ENCODE results near the gene VWDE. TPM values are rescaled to one million over a fixed set of nuclear protein-coding genes. Genes with fewer than 3 reads are reported as not detected.

The VWDE gene
- total and polyA plus RNA-seq, 2 donors (not counting 3 experiments of a cell fraction or from before 2014, with no cell fraction given): 0.11 to 0.17 TPM

GRCh38 chr7:12296051-12296570 is 107.6 kb downstream of the VWDE start:
- no TSS peak for BruUV-seq (replicated peaks)

More at GRCh38 chr7:12296051-12296570, 107.6 kb downstream of the VWDE start:
- no peaks in the 10 kb centered on the region for H3K9me1 ChIP-seq (replicated peaks; ENCODE audit: control insufficient read depth, extremely low read depth, insufficient read depth, low read length)
- H3K4me1 ChIP-seq (ENCODE audit: control insufficient read depth, extremely low read depth, insufficient read depth, low read length): no peaks in the 10 kb centered on the region
- H3K79me2 ChIP-seq (ENCODE audit: control insufficient read depth, insufficient read depth, low read length): no peaks in the 10 kb centered on the region
- FAIRE-seq (no peak), DNase-seq (ENCODE audit: low read depth, low spot score) (no peak)
- H3K9me3 ChIP-seq (replicated peaks; ENCODE audit: control insufficient read depth, insufficient read depth, low read length): no peaks in the 10 kb centered on the region
- H3K4me2 ChIP-seq (ENCODE audit: insufficient read depth, low read length): no peak overlapping the region
- intact Hi-C loops (cut with micrococcal nuclease) (no loop called here), dilution Hi-C loops (cut with MboI; ENCODE audit: extremely low pct_ligation_motif_present, low sequenced_read_pairs) (no loop called here)
- no peak overlapping the region for H3K9ac ChIP-seq (replicated peaks; ENCODE audit: extremely low read depth, insufficient read depth, low read length)
- no peak overlapping the region for H3K4me3 ChIP-seq (replicated peaks in 1 of 3; ENCODE audit: insufficient read depth in 1 of 3, low read depth in 1 of 3, low read length in 3 of 3)
- POLR2A ChIA-PET: no interaction called here
- CTCF ChIA-PET: no interaction called here
- no peak overlapping the region for H2AFZ ChIP-seq (ENCODE audit: low read depth, low read length)
- TF ChIP-seq JUN (IDR thresholded peaks at IDR 0.05; ENCODE audit: borderline replicate concordance, insufficient read depth, insufficient read length, low read depth) (no peak), POLR2AphosphoS5 (IDR thresholded peaks at IDR 0.05; ENCODE audit: insufficient read depth, low read depth, low read length) (no peak), MAX (IDR thresholded peaks at IDR 0.05; ENCODE audit: insufficient read depth, insufficient read length) (no peak), FOS (IDR thresholded peaks at IDR 0.05; ENCODE audit: borderline replicate concordance, insufficient read depth, low read length) (no peak), GATA2 (IDR thresholded peaks at IDR 0.05; ENCODE audit: insufficient read depth, insufficient read length, low read depth, low read length) (no peak), POLR2A (IDR thresholded peaks at IDR 0.05; ENCODE audit: low read depth, low read length) (no peak), CTCF (IDR thresholded peaks at IDR 0.05; ENCODE audit: extremely low read depth in 1 of 2, insufficient read depth in 1 of 2, low read depth in 1 of 2, low read length in 2 of 2) (no peak), MYC (IDR thresholded peaks at IDR 0.05; ENCODE audit: low read depth, low read length) (no peak), EZH2 (IDR thresholded peaks at IDR 0.05; ENCODE audit: borderline replicate concordance, low read depth, low read length, severe bottlenecking) (no peak)
- H3K27ac ChIP-seq (ENCODE audit: insufficient read depth, low read depth, low read length): no peak overlapping the region
- H3K36me3 ChIP-seq (ENCODE audit: control insufficient read depth in 2 of 2, extremely low read depth in 1 of 2, insufficient read depth in 2 of 2, low read length in 2 of 2): no peaks in the 10 kb centered on the region
- peaks cover 4% of the 10 kb centered on the region in 2 experiments for H3K27me3 ChIP-seq (ENCODE audit: control insufficient read depth in 2 of 2, insufficient read depth in 2 of 2, low read length in 2 of 2)
- H4K20me1 ChIP-seq (replicated peaks; ENCODE audit: control insufficient read depth, extremely low read depth, insufficient read depth, low read length): no peaks in the 10 kb centered on the region
